ENCODE data around the gene GRIN2A.

The GRIN2A gene

DNA sequence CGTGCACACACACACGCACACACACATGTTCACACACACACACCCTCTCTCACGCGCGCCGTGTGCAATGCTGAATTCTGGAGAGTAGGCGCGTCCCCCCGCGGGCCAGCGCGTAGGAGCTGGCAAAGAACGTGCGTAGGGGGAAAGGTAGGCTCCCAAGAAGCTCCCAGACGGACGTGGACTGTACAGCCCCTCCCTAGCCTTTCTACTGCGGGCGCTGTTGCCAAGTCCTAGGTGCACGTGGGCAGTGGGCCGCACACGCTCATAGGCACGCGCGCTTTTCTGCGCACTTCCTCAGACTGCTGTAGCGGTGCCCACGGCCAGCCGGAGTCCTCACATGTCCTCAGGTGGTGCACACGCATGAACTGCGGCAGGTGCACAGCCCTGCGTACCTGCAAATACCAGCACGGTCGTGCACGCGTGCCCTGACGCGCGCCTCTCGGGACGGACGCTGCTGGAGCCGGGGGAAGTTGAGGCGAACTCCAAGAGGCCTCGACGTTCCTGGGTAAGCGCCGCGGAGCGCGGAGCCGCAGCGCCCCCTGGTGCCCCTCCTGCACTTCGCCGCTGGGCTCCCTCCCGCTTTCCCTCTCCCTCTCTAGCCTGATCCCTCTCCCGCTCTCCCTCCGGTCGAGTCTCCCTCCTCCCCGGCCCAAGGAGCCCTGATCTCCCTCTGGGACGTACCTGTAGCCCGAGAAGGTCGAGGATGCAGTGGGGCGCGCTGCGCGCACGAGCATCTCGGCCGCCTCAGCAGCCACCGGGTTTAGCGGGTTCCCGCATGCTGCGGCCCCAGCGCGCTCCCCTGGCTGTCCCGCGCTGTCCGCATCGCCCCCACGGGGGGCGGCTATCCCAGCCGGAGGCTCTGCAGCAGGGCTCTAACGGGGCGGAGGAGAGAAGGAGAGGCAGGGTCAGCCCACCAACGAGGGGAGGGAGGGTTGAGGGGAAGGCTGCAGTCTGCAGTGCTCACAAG, 749 bp downstream of the GRIN2A start:
- peak; percentile 24 to 28 for DNase-seq (ENCODE audit: low read depth in 2 of 2)

DNA sequence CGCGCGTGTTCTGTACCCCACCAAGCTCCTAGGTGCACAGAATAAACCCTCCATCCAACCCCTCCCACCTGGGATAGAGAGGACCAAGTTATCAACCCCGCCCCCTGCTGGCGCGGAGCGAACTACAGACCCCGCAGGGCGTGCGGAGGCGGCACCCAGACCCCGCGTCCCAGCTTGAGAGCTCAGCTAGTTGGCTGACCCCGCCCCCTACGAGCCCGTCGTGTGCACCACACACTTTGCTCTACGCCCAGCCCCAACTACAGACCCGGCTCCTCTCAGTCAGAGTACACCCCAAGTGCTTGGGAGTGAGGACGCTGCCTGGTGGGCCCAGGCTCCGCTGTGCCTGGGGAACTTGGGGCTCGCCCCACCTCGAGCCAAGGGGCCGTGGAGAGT, 1.5 kb downstream of the GRIN2A start:
- DNase-seq (ENCODE audit: low read depth in 2 of 2): peak; percentile 19 to 24

DNA sequence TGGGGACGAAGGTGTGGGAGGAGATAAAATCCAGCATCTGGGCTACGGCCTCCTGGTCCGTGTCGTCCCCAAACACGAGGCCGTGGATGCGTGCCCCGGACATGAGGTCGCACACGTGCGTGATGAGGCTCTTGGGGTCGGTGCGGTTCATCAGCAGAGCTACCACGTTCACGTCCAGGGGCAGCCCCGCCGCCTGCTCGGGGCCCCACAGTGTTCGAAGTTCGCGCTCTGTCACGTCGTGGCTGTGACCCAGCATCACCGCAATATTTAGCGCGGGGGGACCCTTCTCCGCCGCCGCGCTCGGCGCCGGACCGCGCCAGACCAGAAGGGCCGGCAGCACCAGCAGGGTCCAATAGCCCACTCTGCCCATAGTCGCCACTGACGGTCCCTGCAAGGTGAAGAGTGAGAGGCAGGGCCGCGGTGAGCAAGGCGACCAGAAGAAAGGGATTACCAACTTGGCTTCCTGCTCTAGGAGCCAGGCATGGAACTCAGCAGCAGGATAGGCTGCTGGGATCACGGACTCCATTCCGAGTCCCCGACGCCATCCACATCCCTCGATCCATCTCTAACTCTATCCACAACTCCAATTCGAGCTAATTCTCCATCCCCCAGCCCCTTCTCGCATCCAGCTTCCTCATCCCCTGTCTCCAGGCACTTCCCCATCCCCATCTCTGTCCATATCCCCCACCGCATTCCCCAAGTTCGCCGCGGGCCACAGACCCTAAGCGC, 2.0 kb downstream of the GRIN2A start:
- no peak for DNase-seq (ENCODE audit: low read depth in 2 of 2)

DNA sequence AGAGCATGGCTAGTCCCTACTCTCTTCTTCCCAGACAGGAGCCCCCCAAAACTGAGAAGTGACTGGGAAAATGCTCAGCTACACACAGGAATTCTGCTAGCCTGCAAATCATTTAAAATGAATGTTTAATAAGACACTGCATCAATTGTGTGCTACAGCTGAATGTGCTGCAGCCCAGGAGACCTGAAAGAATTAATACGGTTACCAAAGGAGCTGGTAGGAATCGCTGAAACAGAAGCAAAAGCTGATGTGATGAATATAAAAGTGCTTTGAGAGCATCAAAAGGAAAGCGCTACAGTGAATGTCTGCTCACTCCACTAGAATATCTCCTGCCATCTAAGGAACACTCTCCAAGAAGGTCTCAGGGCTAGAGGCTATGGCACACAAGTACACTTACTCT, 3.7 kb downstream of the GRIN2A start:
- DNase-seq (ENCODE audit: low read depth in 2 of 2): no peak

DNA sequence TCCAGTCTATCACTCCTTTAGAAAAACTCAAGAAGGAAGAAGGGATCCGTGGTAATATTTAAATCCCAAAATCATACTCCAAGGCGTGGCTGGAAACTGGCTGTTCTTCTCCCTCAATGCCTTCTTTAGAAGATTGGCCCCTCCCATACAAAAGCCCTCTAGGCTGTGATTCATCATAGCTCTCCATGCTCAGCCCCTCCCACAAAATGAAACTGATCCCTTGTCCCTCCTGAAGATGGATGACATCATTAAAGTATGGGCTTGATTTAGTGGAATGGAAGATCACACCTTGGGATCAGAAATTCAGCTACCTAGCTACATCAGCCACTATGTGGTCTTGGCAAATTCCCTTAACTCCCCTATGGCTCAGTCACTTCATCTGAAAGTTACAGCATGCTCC, 4.1 kb downstream of the GRIN2A start:
- no peak for DNase-seq (ENCODE audit: low read depth in 2 of 2)

DNA sequence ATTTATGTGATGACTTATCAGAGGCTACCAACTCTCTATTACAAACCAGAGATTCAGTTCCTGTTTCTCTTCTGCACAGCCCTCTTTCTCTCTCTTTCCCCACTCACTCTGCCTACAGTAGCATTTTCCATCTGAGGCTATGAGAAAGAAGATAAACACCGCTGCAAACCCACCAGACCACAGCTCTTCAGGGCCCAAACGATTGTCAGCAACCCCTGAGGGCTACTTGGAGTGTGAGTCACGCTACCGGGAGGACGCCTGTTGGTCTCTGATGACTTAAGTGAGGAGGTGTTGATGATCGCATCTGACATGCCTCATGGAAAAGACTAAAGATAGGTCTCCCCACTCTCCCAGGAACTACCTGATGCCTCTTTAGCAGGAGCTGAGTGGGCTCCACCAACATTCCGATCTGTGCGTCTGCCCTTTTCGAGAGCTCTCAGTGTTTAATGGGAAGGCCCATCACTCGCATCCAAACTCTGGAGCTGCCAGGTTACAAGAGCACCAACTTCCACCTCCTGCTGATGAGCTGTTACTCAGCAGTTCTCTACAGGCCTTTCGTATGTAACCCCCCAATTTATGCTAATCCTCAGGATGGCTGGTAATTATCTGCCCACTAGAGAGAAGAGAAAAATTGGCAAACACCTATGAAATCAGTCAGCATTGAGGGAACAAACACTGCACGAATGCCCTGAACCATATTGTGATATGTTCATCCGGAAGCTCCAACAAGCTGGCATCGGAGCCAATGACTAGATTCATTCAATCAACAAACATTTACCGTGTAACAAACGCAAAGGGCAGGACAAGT, 9.2 kb downstream of the GRIN2A start:
- DNase-seq (ENCODE audit: low read depth in 2 of 2): no peak

DNA sequence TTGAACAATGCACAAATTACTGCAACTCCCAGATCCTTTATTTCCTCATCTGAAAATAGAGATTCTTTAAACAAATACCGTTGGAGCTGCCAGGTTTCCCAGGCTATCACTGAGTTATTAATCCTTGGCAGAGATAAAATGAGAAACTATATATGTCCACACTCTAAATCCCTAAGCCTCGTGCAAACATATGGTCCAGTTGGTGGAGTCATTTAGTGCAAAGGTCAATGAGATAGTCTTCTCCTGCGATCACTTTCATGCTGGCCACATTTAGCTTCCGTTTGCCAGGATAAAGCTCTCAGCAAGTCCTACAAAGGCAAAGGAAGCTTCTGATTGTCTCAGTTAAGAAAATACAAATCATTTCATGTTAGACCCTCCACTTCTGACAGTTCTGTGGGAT, 11.0 kb downstream of the GRIN2A start:
- DNase-seq (ENCODE audit: low read depth in 2 of 2): no peak

DNA sequence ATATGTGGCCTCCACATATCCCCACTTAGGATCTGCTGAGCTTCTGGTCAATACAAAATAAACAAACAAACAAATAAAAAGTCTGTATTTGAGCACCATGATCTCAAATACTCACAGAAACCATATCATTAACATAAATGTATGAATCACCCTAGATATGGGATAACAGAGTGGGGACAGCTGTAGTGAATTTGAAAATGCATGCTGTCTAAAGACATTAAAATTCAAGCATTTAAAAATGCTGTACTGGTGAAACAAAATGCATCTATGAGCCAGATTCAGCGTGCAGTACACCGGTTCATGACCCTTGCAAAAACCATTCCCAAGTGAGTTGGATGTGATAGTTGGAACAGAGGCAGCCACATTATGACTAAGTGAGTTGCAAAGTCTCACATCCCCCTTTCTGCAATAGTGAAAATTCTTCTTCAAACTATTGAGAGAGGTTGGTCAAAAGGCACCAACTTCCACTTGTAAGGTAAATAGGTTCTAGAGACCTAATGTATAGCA, 12.3 kb downstream of the GRIN2A start:
- no peak for DNase-seq (ENCODE audit: low read depth in 2 of 2)

DNA sequence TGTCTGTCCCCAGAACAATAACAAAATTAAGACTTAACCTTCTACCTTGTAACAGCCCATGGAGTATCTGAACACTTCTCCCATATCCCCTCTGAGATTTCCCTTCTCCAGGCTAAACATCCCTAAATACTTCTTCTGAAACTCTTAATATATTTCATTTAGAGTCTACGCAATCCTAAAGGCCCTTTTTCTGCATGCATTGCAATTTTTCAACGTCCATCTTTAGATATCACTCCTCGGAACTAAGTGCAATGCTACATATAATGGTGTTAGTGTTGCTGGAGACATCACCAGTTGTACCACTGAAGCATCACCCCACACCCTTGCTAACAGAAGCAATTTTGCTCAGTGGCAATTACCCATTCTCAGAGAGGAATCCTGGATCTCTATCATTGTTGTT, 13.2 kb downstream of the GRIN2A start:
- no peak for DNase-seq (ENCODE audit: low read depth in 2 of 2)

DNA sequence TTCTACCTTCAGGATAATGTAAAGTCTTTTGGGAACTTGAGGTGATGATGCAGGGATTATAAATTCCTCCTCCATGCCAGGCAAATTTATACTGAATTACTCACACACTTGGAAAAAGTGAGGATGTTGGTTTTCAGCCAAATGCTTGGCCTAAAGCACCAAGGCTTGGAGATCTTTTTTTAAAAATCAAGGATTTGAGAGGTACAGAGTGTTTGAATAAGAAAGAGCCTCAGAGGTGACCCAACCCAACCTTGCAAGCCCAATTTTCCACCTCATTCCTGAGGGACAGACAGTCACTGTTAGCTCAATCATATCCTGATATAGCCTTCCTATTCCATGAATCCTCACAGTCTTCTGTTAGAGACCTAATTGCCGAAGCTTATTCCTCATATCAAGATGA, 14.0 kb downstream of the GRIN2A start:
- DNase-seq (ENCODE audit: low read depth in 2 of 2): no peak

DNA sequence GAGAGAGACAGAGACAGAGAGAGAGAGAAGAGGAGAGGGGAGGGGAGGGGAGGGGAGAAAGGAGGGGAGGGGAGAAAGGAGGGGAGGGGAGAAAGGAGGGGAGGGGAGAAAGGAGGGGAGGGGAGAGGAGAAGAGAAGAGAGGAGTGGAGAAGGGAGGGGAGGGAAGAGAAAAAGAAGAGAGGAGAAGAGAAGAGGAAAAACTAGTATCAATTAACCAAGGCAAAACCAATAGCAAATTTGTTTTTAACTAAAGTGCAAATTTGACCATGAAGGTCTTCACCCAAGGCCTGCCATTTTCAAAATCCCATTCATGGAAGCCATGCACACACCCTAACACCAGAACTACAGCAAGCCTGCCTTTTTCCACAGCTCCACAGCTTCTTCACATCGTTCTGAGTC, 16.6 kb downstream of the GRIN2A start:
- DNase-seq (ENCODE audit: low read depth in 2 of 2): no peak

DNA sequence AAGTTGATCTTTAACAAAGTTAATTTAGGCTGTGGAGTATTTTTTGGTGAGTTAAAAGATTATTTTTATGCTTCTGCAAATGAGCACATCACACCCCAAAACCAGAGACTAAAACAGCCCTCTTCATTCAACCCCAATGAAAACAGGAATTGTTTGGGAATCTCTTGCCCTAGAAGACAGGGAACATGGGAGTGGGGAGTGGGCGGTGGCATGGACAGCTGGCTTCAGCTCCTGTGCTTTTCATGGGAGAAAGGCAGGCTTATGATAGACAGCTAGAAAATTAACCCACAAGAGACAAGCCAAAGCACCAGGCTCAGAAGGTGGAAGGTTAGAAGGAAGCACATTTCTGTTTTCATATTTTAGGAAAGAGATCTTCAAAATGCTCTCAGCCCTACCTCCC, 19.2 kb downstream of the GRIN2A start:
- DNase-seq (ENCODE audit: low read depth in 2 of 2): no peak

DNA sequence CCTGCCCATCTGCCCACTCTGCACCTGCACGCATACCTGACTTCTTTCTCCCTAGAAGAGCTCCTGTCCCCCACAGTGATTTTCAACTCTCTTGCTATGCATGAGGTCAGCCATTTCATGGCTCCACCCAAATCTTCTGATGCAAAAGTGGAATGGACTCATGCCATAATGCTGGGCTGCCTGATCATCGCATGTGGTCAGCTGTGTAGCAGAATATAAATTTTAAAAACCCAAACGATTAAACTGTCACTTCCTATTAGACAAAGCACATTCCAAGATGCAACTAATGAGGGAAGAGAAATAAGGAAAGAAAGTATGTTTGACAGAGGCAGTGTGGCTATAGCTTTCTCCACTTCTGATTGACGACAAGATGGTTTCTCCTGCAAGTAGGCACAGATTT, 26.1 kb downstream of the GRIN2A start:
- no peak for DNase-seq (ENCODE audit: low read depth in 2 of 2)

DNA sequence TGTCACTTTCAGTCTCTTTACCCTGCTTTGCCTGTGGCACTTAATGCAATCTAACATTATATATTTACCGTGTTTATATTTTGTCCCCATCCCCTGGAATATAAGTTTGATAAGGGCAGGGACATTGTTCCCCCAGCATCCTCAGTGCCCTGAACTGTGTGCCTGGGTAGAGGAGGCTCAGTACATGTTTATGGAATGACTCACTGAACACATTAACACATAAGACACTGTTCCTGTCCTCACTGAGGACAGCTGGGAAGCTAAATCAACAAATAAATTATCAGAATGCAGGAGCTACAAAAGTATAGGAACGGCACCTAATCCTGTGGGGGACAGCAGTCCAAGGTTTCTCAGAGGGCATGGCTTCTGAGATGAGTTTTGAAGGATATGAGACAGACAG, 27.8 kb downstream of the GRIN2A start:
- DNase-seq (ENCODE audit: low read depth in 2 of 2): no peak

DNA sequence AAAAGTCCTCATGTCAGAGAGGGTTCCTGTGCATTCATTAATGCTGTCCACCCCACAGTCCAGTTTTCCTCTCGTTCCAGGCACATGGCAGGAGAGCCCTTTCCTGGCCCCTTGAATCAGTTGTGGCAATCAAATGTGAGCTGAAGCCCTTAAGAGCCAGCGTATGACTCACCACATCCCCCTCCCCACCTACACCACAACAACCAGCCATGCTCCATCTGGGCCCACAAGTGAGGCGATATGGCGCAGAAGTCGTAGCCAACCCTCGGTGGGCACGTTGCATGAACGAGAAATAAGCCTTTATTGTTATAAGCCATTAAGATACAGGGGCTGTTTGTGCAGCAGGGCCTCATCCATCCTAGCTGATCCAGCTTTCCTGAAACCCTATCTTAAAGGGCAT, 28.2 kb downstream of the GRIN2A start:
- DNase-seq (ENCODE audit: low read depth in 2 of 2): no peak

DNA sequence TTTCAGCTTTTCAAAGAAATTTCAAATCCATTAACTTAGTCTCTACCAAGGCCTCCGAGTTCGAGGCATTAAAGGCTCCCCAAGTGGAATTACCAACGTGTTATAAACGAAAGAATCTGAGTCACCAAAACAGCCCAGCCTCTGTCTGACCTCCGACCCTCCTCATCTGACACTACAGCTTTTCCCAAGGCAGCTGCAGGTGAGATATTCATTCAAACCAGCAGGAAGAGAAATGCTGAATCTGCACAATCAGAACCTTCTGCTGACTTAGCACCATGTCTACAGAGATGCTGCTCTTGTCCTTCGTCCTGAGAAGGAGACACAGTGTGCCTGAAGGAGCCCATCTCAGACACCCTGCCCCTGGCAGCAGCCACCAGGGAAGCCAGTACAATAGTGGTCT, 30.5 kb downstream of the GRIN2A start:
- DNase-seq (ENCODE audit: low read depth in 2 of 2): no peak

DNA sequence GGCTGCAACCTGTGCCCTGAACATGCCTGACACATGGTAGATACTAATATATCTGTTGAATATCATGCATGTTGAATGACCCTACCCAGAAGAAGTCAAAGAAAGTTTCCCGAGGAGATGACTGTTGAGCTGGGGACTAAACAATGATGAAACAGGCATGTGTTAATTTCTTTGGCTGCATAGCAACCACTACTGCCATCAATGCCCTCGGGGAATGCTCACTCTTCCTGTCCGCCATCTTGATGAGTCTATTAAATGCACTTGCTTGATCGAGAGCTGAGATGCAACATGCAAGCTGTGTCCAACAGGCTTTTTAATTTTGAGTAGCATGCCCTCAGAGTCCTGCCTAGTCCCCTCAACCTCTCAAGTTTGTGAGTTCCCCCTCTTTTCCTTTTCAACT, 31.3 kb downstream of the GRIN2A start:
- no peak for DNase-seq (ENCODE audit: low read depth in 2 of 2)

DNA sequence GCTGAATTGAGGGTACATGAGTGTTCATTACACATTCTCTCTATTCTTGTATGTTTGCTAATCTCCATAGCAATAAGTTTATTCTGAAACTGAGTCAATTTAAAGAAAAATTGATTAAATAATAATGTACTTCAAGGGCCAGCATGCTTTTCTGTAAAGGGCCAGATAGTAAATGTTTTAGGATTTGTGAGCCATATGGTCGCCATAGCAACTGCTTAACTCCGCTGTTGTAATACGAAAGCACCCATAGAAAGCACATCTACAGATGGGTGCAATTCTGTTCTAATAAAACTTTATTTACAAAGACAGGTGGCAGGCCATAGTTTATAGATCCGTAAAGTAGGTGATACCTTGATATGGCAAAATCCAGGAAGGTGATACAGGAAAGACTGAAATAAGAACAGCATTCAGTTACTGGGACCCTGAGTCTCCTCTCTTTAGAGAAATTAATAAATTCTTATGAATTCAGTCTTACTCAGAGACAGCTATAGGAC, 36.6 kb downstream of the GRIN2A start:
- no peak for DNase-seq (ENCODE audit: low read depth in 2 of 2)

DNA sequence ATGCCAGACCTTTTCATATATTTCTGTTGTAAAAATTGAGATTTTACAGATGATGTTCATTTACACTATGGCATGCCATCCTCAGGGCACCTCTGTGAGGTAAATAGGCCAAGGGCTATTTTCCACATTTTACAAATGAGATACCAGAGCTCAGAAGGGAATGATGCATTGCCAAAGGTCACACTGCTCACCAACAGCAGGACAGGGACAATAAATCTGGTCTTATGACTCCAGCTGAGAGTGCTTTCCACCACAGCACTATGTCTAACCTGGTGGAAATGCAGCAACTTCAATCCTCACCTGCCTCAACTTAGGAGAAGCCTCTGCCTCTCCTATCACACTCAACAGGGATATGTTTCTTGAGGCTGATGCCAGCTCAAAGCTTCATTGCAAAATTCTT, 40.6 kb downstream of the GRIN2A start:
- DNase-seq (ENCODE audit: low read depth in 2 of 2): no peak

DNA sequence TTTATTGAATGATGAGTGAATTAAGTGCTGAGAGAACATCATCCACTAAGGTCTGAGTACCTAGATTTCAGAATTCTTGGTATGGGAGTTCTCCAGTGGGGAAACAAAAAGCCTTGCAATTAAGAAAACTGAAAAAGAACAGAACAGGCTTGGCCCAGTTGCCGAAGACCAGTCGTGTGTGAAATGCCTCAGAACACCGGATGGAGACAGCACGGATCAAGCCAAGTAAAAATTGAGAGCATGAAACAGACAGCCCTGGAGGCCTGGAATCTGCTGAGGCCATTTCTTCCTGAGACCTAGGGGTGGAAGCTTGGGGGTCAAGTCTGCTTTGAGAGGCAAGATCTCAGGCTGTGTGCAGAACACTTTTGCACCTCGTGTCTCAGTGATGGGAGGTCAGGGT, 43.3 kb downstream of the GRIN2A start:
- DNase-seq (ENCODE audit: low read depth in 2 of 2): no peak

DNA sequence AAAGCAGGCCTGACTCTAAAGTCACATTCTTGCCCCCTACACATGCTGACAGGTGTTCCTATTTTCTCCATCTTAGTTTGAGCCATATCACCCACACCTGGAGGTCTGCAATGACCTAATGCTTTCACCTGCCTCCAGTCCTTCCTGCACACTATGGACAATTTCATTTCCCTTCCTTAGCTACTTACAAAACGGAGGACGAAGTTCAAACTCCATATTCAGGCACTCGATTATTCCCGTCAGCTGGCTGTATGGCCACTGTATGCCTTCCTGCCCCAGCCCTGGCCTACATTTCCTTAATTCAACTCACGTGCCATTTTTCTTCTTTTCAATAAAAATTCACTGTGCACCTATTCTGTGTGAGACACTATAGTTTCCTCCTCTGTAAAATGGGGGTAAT, 44.9 kb downstream of the GRIN2A start:
- no peak for DNase-seq (ENCODE audit: low read depth in 2 of 2)

DNA sequence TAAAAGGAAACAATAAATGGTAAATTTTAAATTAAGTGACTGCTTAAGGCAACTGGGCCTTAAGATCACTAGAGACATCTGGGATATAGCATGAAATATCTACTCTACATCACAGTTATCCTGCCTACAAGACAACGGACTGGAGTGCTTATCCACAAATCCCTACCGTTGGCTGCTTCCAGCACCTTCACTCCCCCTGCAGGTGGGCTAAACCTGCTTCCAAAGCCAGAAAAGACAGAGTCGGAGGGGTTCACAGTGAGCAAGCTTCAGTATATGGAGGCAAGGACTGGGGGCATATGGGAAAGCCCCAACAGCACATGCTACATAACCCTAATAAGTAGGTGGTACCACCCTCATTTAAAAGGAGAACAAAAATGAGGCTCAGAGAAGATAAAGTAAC, 45.3 kb downstream of the GRIN2A start:
- no peak for DNase-seq (ENCODE audit: low read depth in 2 of 2)
